H9 (cell line): ENCODE measurements around the gene ARL4C. TPM values are rescaled to one million over a fixed set of nuclear protein-coding genes. Genes with fewer than 3 reads are reported as not detected.
A peak's percentile ranks its signal among the peaks of the same experiment; 100 is the strongest.

ENCODE experiments used
- DNase-seq: peaks from one replicate; pipeline ENCODE4 v3.0.0-alpha.2; 2017
- H2AFZ ChIP-seq: one replicate; pipeline ENCODE4 v1.6.1; 2013; ENCODE audit warnings: mild to moderate bottlenecking, low read length, control low read depth, moderate library complexity
- H2AK5ac ChIP-seq: 2 replicates; pipeline ENCODE4 v1.6.1; 2013; ENCODE audit warnings: low read length, control low read depth, mixed read lengths; ENCODE audit not compliant: insufficient read length
- H2BK120ac ChIP-seq: one replicate; pipeline ENCODE4 v1.6.1; 2013; ENCODE audit warnings: low read depth, mild to moderate bottlenecking, low read length, control low read depth, inconsistent platforms; ENCODE audit not compliant: poor library complexity, severe bottlenecking
- H2BK12ac ChIP-seq: 2 replicates; pipeline ENCODE4 v1.6.1; 2013; ENCODE audit warnings: low read length, control low read depth, mixed read lengths, low read depth; ENCODE audit not compliant: insufficient read length
- H2BK15ac ChIP-seq: 2 replicates; pipeline ENCODE4 v1.6.1; 2013; ENCODE audit warnings: low read depth, low read length, control low read depth
- H2BK20ac ChIP-seq: one replicate; pipeline ENCODE4 v1.6.1; 2013; ENCODE audit warnings: low read depth, mild to moderate bottlenecking, low read length, control low read depth, inconsistent platforms; ENCODE audit not compliant: poor library complexity, severe bottlenecking
- H2BK5ac ChIP-seq: 2 replicates; pipeline ENCODE4 v1.6.1; 2013; ENCODE audit warnings: low read length, control low read depth, mixed read lengths; ENCODE audit not compliant: insufficient read length
- H3K14ac ChIP-seq: 2 replicates; pipeline ENCODE4 v1.6.1; 2013; ENCODE audit warnings: low read length, control low read depth; ENCODE audit not compliant: insufficient read depth
- H3K18ac ChIP-seq: 2 replicates; pipeline ENCODE4 v1.6.1; 2013; ENCODE audit warnings: low read depth, mild to moderate bottlenecking, mixed read lengths, low read length, control low read depth; ENCODE audit not compliant: insufficient read length
- H3K23ac ChIP-seq: 2 replicates; pipeline ENCODE4 v1.6.1; 2013; ENCODE audit warnings: low read length, control low read depth, mixed read lengths, low read depth; ENCODE audit not compliant: insufficient read length
- H3K23me2 ChIP-seq: 2 replicates; pipeline ENCODE4 v1.6.1; 2013; ENCODE audit warnings: low read depth, mild to moderate bottlenecking, mixed read lengths, low read length, control low read depth; ENCODE audit not compliant: insufficient read length, poor library complexity, severe bottlenecking
- H3K27ac ChIP-seq: 2 replicates; pipeline ENCODE4 v1.5.1; 2013; ENCODE audit warnings: low read length, control low read depth, mixed read lengths, low read depth; ENCODE audit not compliant: insufficient read length
- H3K27me3 ChIP-seq: 2 replicates; pipeline ENCODE4 v1.6.1; 2013; ENCODE audit warnings: low read length, control low read depth, inconsistent platforms; ENCODE audit not compliant: insufficient read depth
- H3K4ac ChIP-seq: 2 replicates; pipeline ENCODE4 v1.6.1; 2013; ENCODE audit warnings: low read depth, mild to moderate bottlenecking, control low read depth, inconsistent platforms, low read length, moderate library complexity
- H3K4me1 ChIP-seq: 2 replicates; pipeline ENCODE4 v1.6.1; 2013; ENCODE audit warnings: low read length, control low read depth, inconsistent platforms; ENCODE audit not compliant: insufficient read depth
- H3K4me2 ChIP-seq: 2 replicates; pipeline ENCODE4 v1.6.1; 2013; ENCODE audit warnings: low read length, control low read depth, mixed read lengths; ENCODE audit not compliant: insufficient read length, insufficient read depth
- H3K56ac ChIP-seq: 2 replicates; pipeline ENCODE4 v1.6.1; 2013; ENCODE audit warnings: low read depth, mild to moderate bottlenecking, mixed read lengths, low read length, control low read depth; ENCODE audit not compliant: insufficient read length
- H3K79me1 ChIP-seq: 2 replicates; pipeline ENCODE4 v1.6.1; 2013; ENCODE audit warnings: low read depth, mild to moderate bottlenecking, moderate library complexity, low read length, control low read depth, inconsistent platforms; ENCODE audit not compliant: insufficient read depth, poor library complexity, severe bottlenecking
- H3K79me2 ChIP-seq: 2 replicates; pipeline ENCODE4 v1.6.1; 2013; ENCODE audit warnings: low read length, control low read depth, inconsistent platforms; ENCODE audit not compliant: insufficient read depth
- H3K9ac ChIP-seq: 2 replicates; pipeline ENCODE4 v1.6.1; 2013; ENCODE audit warnings: low read length, control low read depth, mixed read lengths; ENCODE audit not compliant: insufficient read length; ENCODE audit errors: extremely low read depth
- H3K9me3 ChIP-seq: one replicate; pipeline ENCODE4 v1.6.1; 2013; ENCODE audit warnings: low read depth, low read length, inconsistent platforms; ENCODE audit not compliant: control insufficient read depth
- H3T11ph ChIP-seq: one replicate; pipeline ENCODE4 v1.6.1; 2013; ENCODE audit warnings: mild to moderate bottlenecking, low read length, control low read depth, inconsistent platforms
- H4K20me1 ChIP-seq: one replicate; pipeline ENCODE4 v1.6.1; 2013; ENCODE audit not compliant: control insufficient read depth, insufficient read length, insufficient read depth
- H4K5ac ChIP-seq: 2 replicates; pipeline ENCODE4 v1.6.1; 2013; ENCODE audit warnings: low read depth, mild to moderate bottlenecking, mixed read lengths, low read length, control low read depth; ENCODE audit not compliant: insufficient read length
- H4K8ac ChIP-seq: replicated peaks from 2 replicates; pipeline ENCODE4 v1.6.1; 2013; ENCODE audit warnings: low read length, control low read depth, mixed read lengths, low read depth; ENCODE audit not compliant: insufficient read length
- H4K91ac ChIP-seq: 2 replicates; pipeline ENCODE4 v1.6.1; 2013; ENCODE audit warnings: low read depth, mild to moderate bottlenecking, moderate library complexity, mixed read lengths, low read length, control low read depth; ENCODE audit not compliant: insufficient read length
- H3K27ac Mint-ChIP-seq, 3 experiments: 2 replicates in 2 of 3; 3 replicates in 1 of 3; pipeline ENCODE4 v1.8.0; 2020 to 2021; ENCODE audit warnings: mixed read lengths in 3 of 3, mild to moderate bottlenecking in 1 of 3, moderate library complexity in 1 of 3
- H3K27me3 Mint-ChIP-seq: 2 replicates; pipeline ENCODE4 v1.8.0; 2021; ENCODE audit warnings: low read depth, mild to moderate bottlenecking, moderate library complexity, mixed read lengths
- H3K36me3 Mint-ChIP-seq, 3 experiments: 2 replicates in 2 of 3; 3 replicates in 1 of 3; pipeline ENCODE4 v1.8.0; 2020 to 2021; ENCODE audit warnings: low read depth in 3 of 3, mixed read lengths in 3 of 3; ENCODE audit not compliant: insufficient read depth in 1 of 3
- H3K4me1 Mint-ChIP-seq, 2 experiments: 2 replicates each; pipeline ENCODE4 v1.8.0; 2020; ENCODE audit warnings: mixed read lengths in 2 of 2
- H3K4me3 Mint-ChIP-seq, 2 experiments: 2 replicates in 1 of 2; 3 replicates in 1 of 2; pipeline ENCODE4 v1.8.0; 2020 to 2021; ENCODE audit warnings: mild to moderate bottlenecking in 2 of 2, mixed read lengths in 2 of 2, moderate library complexity in 1 of 2
- H3K9me3 Mint-ChIP-seq, 2 experiments: 2 replicates in 1 of 2; 3 replicates in 1 of 2; pipeline ENCODE4 v1.8.0; 2020; ENCODE audit warnings: mild to moderate bottlenecking in 2 of 2, mixed read lengths in 2 of 2, moderate library complexity in 1 of 2
- CTCF ChIP-seq: fragments of 200-600 bp; sonication (generic); conservative IDR thresholded peaks from 3 replicates; pipeline ENCODE4 v1.8.0; 2021; ENCODE audit warnings: antibody characterized with exemption, mild to moderate bottlenecking
- WGBS: extraction: QIAGEN DNeasy Blood & Tissue Kit; methylation state at CpG from one replicate; pipeline ENCODE4 v1.1.7; 2013; ENCODE audit warnings: missing lambda C conversion rate, low lambda C conversion rate, mixed read lengths; ENCODE audit not compliant: insufficient read length; ENCODE audit errors: extremely low coverage; 5-methylcytosine and 5-hydroxymethylcytosine counted together
- total RNA-seq: library from RNA; stranded (reverse); gene quantifications from 2 replicates; pipeline ENCODE4 v1.2.1, GENCODE V29; 2021

Gene ARL4C
- total RNA-seq, 1 experiment from 2014 or later: 12.0 TPM

GRCh38 chr2:234544659-234545611, 48.1 kb upstream of the ARL4C start:
- Histone ChIP-seq H2AFZ (no peak overlapping the region), H3K4me2 (peak overlapping the region; percentile 43), H3K14ac (no peak overlapping the region), H4K5ac (no peak overlapping the region), H2AK5ac (no peak overlapping the region), H2BK5ac (no peak overlapping the region), H2BK12ac (no peak overlapping the region), H3K23ac (no peak overlapping the region), H3K4ac (no peak overlapping the region), H3K23me2 (no peaks in the 10 kb centered on the region), H2BK20ac (no peak overlapping the region), H4K20me1 (no peaks in the 10 kb centered on the region), H3K4me1 (peaks cover 24% of the 10 kb centered on the region), H3K18ac (no peak overlapping the region), H2BK15ac (no peak overlapping the region), H3K79me2 (no peaks in the 10 kb centered on the region), H3K27ac (no peak overlapping the region), H3T11ph (no peak overlapping the region), H2BK120ac (no peak overlapping the region), H4K91ac (no peak overlapping the region), H3K9me3 (no peaks in the 10 kb centered on the region), H3K27me3 (no peaks in the 10 kb centered on the region; the same call in 1 of the 2 replicates), H3K79me1 (no peaks in the 10 kb centered on the region), H3K9ac (no peak overlapping the region), H3K56ac (no peak overlapping the region), H4K8ac (no peak overlapping the region)
- Mint-ChIP-seq H3K36me3 (no peaks in the 10 kb centered on the region; a peak in 1 of 7 replicates), H3K9me3 (no peaks in the 10 kb centered on the region; a peak in 1 of 5 replicates), H3K27ac (no peak overlapping the region), H3K4me1 (peaks cover 45 to 46% of the 10 kb centered on the region in 2 experiments), H3K4me3 (peak overlapping the region; percentile 8 to 27; a peak in 3 of 5 replicates), H3K27me3 (peaks cover 16% of the 10 kb centered on the region)
- peak; percentile 96 for TF ChIP-seq CTCF
- no CpG with 5 or more reads among the region's 24 CpGs for WGBS
- peak; percentile 89 for DNase-seq
